ENCODE results near the gene NUFIP1.

DNA sequence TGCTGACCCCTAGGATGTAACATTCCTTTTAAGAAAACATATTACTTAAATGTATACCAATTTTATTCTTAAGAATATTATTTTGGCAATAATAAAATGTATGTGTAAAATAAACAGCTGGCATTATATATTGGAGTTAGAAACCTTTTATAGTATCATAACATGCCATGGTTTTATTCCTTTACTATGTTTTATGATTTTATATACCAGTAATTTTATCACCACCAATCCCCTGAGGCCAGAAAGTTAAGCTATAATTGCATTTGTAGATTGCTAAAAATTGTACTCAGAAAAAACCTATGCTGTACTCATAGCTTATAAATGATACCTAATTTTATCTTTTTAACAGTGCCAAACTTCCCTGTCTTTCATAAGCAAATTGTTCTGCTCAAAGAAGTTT lies 18.0 kb upstream of the NUFIP1 start:
- TF ChIP-seq POLR2A (IDR thresholded peaks at IDR 0.05; ENCODE audit: low read length) (no peak), GATA1 (IDR thresholded peaks at IDR 0.05; ENCODE audit: low read depth, low read length) (no peak)
